OCI-LY7 (cell line): ENCODE data around the gene C1orf141.

Experiments used
- CTCF ChIP-seq: fragments of 200-600 bp; sonication (generic); conservative IDR thresholded peaks from 2 replicates; pipeline ENCODE4 v1.5.1; 2014; ENCODE audit warnings: mild to moderate bottlenecking, antibody characterized with exemption, low read length, moderate library complexity, mixed read lengths
- EZH2phosphoT487 ChIP-seq: fragments of 200-600 bp; sonication (generic); IDR thresholded peaks from 2 replicates; pipeline ENCODE4 v1.6.1; 2018; ENCODE audit warnings: low read depth, borderline replicate concordance, mild to moderate bottlenecking, mixed run types, antibody characterized with exemption, low read length, moderate library complexity, mixed read lengths

- TF ChIP-seq CTCF (no peak), EZH2phosphoT487 (no peak)
Measured at GRCh38 chr1:67169496-67169895, 34.7 kb upstream of the C1orf141 start.
